COLO829 (cell line): Measurements from ENCODE around the gene SRP68.

Experiments
- DNase-seq: peaks from one replicate; pipeline ENCODE4 v3.0.0; 2012; ENCODE audit warnings: low spot score

The SRP68 gene

DNA sequence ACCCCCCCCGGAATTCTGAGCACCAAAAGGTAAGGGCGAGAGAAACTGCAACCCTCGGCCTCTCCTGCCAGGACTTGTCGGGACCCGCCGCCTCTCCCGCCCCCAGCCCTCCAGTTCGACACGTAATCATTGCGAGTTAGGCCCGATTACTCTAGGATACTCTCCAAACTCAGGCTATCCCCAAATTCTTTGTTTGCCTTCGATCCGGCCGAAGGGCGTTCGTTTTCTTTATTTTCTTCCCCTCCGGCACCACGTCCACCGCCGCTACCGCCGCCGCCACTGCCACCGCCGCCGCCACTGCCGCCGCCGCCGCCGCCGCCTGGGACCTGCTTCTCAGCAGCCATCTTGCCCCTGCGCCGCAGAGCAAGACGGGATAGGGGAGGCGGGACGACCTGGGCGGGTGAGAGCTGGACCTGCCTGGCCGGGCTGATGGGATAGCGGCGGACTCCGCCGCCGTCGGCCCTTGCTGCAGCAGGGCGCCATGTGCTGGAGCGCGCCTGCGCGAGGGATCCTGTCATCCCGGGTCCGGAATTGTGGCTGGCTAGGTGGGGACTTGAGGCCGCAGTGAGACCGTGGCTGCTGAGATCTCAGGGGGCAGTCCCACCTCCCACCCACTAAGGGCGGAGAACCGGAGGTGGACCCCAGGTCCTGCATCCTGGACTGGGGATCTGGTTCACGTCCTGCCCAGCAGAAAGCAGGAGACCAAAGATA is at the start of gene SRP68:
Gene SRP68, minus strand, starts transcription at position 370 of the 711 bp plus-strand sequence. Its CDS starts 26 bp downstream, at position 344.
- peak; percentile 92 for DNase-seq

- no peak for DNase-seq
Measured at GRCh38 chr17:76121932-76122430, 49.7 kb upstream of the SRP68 start.

DNA sequence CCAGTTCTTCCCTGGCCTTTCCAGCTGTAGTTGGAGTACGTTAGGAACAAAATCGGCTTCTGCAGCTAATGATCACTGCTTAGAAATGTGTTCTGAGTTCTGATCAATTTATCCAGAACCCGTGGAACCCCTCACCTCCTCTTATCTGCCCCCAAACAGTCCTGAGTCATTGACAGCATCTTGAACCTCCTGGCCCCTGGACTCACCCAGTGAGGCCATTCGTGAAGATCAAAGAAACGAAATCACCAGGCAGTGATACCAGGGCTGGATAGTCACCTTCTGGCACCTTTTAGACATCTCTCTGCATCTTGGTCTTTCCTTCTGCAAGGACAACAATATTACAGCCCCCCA is 48.3 kb upstream of the SRP68 start:
- DNase-seq, result no peak

DNA sequence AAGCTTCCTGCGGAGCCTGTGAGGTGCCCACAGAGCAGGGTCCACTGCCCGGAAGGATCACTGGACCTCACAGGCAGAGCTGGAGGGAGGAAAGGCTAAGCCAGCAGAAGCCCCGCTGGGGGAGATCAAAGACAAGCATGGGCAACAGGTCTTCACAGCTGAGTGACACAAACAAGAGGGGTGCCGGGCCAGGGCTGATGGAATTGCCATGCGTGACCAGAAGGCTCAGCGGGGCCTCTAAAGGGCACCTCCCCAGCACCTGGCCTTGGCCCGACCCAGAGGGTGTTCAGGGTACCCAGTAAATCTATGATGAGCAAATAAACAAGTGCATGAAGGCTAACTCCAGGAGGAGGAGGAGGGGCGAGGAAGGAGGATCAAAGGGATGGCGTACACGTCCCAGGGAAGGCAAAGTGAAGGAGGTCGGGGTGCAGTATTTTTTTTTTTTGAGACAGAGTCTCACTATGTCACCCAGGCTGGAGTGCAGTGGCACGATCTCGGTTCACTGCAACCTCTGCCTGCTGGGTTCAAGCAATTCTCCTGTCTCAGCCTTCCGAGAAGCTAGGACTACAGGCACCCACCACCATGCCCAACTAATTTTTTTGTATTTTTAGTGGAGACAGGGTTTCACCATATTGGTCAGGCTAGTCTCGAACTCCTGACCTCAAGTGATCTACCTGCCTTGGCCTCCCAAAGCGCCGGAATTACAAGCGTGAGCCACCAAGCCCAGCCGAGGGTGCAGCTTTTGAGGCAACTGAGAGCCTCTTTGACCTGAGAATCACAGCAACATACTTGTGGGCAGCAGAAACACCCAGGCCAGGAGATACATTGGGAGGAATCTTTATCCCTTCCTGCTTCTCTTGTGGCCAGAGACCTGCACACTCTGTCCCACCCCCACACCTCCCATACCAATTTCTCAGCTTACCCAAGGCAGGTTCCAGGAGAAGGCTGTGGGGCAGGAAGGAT is 47.4 kb upstream of the SRP68 start:
- no peak for DNase-seq

DNA sequence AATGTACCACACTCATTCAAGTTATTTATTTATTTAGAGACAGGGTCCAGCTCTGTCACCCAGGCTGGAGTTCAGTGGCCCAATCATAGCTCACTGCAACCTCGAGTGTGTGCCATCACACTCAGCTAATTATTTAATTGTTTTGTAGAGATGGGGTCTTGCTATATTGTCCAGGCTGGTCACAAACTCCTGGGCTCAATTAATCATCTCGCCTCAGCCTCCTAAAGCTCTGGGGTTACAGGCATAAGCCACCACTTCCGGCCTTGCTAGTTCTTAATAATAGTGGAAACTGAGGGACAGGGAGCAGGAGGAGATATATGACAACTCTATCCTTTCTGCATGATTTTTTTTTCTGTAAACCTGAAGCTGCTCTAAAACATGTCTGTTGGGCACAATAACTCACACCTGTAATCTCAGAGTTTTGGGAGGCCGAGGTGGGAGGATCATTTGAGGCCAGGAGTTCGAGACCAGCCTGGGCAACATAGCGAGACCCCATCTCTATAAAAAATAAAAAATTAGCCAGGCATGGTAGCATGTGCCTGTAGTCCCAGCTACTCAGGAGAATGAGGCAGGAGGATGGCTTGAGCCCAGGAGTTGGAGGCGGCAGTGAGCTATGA is 42.9 kb upstream of the SRP68 start:
- DNase-seq, result no peak

GRCh38 chr17:76111956-76112355 is 39.6 kb upstream of the SRP68 start:
- DNase-seq, result no peak

DNA sequence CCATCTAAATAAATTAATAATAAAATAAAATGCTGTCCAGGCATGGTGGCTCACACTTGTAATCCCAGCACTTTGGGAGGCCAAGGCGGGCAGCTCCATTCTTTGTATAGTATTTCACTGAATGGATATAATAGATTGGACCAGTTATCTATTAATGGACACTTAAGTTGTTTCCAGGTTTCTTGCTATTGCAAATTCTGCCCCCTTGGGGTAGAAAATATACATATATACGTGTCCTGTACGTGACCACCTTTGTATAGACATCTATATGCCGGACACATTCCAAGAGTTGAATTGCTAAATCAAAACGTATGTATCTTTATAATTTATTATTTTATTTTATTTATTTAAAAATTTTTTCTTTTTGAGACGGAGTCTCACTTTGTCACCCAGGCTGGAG is 35.2 kb upstream of the SRP68 start:
- DNase-seq, result no peak

GRCh38 chr17:76106703-76107102 is 34.4 kb upstream of the SRP68 start:
- DNase-seq, result no peak

DNA sequence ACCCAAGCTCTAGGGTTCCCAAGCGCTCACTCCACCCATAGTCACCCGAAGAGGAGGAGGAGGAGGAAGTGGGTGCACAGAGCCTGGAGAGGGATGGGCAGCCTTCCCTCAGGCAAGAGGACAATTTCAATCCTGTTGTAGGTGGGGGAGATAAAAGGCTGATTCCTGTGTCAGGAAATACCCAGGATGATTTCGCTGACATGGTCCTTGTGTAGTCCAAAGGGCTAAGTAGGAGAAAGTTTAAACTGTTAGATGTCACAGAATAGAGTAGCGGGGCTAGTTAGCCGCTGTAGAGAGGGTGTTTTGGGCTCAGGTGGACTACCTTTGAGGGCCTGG is 32.5 kb upstream of the SRP68 start:
- no peak for DNase-seq

DNA sequence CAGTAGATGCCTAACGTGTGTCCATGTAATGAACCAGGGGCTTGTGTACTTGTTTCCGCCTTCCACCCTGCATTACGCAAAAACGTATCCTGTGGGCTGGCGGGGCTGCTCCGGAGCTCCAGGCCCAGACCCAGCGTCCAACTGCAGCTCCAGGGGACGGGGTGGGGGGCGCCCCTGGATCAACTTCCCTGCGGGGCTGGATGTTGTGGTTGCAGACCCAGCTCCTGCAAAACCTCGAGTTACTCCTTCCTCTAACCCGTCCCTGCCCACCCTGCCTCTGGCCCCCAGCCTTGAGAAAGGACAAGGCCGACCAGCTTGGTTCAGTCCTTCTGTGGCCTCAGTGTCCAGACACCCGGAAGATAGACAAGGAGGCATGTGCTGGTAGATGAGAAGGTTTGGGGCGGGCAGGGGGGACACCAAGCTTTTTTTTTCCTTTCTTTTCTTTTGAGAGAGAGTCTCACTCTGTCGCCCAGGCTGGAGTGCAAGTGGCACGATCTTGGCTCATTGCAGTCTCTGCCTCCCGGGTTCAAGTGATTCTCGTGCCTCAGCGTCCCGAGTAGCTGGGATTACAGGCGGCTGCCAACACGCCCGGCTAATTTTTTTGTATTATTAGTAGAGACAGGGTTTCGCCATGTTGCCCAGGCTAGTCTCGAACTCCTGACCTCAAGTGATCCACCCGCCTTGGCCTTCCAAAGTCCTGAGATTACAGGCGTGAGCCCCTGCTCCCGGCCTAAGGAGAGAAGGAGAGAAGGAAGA is 32.0 kb upstream of the SRP68 start:
- no peak for DNase-seq

- peak; percentile 92 for DNase-seq
Measured at GRCh38 chr17:76103274-76104139, 31.2 kb upstream of the SRP68 start, which contains the start of gene EXOC7. Gene EXOC7, minus strand, starts transcription at chr17:76103787. Its CDS starts 95 bp downstream, at chr17:76103692.

- DNase-seq, result no peak
Measured at GRCh38 chr17:76102944-76103273, 30.6 kb upstream of the SRP68 start.

DNA sequence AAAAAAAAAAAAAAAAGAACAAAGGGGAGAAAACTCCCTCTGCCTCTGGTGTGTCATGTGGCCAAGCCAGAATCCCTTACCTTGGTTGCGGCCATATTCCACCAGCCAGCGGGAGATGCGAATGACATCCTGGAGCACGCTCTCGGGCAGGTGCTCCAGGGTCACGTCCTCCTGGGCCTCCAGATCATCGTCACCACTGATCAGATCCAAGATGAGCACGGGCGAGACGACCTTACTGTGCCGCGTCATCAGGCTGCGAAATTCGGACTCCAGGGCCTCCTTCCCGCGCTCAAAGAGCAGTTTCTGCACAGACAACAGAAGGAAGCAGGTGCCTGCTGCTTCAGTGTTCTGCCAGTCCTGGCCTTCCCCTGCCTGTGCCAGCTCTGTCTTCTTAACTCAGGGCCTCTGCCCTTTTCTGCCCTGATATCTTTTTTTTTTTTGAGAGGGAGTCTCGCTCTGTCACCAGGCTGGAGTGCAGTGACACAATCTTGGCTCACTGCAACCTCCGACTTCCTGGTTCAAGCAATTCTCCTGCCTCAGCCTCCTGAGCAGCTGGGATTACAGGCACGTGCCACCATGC is 25.5 kb upstream of the SRP68 start:
- DNase-seq, result no peak

- DNase-seq, result no peak
Measured at GRCh38 chr17:76095943-76096342, 23.6 kb upstream of the SRP68 start.

DNA sequence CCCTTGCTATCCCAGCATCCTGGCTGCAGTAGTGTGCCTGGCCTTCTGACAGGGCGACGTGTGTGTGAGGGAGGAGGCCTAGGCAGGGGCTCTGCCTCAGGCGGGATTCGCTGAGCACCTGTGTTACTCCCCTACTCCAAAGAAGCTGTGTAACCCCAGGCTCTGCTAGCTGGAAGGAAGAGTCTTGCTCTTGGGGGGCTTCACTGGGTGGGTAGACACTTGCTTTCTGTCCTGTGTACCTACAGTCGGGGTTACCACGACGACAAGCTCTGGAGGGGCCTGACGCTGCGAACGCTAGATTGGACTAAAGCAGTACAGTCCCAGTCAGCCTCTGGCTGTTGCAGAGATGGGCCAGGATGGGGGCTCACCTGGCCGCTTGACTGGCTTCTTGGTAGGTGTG is 21.7 kb upstream of the SRP68 start:
- no peak for DNase-seq

DNA sequence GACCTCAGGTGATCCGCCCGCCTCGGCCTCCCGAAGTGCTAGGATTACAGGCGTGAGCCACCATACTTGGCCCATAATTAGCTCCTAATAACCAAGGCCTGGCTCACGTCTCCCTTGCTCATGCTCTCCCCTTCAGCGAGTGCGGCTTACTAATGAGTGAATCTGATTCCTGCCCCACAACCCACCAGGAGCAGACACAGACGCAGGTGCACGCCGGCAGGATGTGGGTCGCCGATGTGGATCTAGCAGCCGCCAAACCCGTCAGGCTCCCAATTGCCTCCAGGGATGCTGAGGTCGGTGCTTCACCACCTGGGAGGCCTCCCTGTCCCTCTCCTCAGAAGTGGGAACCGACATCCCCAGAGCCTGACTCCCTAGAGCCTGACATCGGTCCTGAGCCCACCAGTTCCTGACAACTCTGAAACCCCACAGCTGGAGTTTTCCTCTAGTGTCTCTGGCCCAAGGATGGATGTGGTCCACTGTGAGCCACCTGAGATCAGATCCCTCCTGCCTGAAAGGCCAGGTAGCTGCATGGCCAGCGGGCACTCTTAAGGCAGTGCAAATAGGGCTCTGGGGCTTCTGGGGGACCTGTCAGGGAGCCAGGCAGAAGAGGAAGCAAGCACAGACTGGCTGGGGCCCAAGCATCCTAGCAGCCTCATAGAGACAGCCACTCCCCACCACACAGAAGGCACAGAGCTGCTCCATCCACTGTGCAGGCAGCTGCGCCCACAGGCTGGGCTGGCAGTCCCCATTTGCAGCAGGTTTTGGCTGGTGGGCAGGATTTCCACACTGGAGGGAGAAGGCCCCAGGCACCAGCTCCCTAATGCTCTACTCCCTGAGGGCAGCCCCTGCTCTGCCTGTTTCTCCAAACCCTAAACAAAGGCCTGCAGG is 20.5 kb upstream of the SRP68 start:
- DNase-seq, result no peak

DNA sequence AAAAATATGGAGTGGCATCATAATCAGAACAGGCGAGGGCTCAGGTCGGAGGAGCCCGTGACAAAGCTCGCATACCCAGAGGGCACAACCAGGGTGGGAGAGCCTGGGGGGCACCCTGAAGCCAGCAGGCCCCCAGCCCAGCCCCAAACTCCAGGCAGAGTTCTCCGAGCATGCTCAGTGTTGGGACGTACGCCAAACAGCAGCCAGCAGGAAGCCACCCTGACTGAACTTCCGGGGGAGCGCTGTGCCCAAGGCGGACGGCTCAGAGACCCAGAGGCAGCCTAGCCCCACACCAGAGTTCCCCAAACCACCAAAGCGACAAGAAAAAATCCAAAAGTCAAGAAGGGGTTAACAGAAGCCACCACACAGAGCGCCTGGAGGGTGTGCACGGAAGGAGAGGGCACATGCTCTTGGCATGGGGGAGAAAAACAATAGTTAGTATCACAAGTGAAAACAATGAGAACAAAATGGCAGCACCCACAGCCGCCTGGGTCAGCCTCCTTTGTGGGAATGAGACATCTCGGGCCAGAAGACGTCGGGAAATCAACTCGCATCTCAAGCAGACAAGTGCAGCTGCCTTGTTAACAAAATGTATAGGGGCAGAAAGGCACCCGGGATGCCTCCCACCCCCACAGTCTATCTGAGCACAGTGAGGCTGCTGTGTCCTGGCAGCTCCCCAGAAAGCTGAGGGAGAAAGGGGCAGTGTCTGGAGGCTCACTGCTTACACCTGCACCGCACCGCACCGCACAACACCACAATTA is 19.4 kb upstream of the SRP68 start:
- no peak for DNase-seq

DNA sequence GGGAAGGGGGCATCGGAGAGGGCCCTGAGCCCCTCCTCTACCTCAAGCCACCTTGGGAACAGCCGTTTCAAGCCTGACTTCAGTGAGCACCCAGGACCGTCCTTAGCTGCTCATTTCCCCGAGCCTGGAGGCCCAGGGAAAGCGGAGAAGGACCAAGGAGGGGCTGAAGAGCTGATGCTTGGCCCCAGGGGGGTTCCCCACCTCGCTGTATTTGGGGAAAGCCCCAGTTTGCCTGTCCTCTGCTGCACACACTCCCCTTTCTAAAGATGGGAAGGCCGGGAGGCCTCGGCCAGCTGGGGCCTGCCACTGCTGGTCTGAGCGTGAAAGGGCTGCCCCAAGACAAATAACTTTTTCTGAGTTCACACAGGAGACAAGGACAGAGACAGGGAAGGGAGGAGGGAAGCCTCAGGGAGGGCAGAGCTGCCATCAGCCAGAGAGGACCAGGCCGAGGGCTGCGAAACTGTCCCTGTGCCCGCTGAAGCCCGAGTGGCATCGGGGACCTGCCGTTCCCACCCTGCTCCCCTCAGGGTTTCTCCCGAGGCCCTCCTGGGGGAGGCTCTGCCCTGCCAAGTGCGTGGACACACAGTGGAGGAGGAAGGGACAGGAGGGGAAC is 18.3 kb upstream of the SRP68 start:
- no peak for DNase-seq
